ENCODE results near the gene NAXE.
"Not testable (repeated sequence)": the region's sequence is repeated elsewhere in the genome, so short reads cannot be mapped to it uniquely, and the experiment has no call there.

The NAXE gene

DNA sequence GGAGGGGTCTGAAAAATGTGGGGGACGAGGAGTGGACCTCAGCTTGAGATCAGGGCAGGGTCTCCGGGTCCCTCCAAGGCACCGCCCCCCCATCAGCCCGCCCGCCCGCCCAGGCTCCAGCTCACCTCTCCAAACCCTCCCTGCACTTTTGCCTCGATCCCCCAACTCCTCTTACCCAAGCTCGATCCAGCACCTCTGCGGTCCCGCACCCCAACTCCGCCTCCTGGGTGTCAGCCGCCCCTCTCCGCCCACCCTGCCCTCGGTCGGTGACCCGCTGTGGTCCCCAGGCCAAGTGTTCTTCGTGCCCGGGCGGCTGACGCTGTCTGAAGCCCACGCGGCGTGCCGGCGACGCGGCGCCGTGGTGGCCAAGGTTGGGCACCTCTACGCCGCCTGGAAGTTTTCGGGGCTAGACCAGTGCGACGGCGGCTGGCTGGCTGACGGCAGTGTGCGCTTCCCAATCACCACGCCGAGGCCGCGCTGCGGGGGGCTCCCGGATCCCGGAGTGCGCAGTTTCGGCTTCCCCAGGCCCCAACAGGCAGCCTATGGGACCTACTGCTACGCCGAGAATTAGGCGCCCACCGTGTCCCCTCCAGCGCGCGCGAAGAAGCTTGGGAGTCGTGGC lies 33.3 kb downstream of the NAXE start:
- DNase-seq = no peak

DNA sequence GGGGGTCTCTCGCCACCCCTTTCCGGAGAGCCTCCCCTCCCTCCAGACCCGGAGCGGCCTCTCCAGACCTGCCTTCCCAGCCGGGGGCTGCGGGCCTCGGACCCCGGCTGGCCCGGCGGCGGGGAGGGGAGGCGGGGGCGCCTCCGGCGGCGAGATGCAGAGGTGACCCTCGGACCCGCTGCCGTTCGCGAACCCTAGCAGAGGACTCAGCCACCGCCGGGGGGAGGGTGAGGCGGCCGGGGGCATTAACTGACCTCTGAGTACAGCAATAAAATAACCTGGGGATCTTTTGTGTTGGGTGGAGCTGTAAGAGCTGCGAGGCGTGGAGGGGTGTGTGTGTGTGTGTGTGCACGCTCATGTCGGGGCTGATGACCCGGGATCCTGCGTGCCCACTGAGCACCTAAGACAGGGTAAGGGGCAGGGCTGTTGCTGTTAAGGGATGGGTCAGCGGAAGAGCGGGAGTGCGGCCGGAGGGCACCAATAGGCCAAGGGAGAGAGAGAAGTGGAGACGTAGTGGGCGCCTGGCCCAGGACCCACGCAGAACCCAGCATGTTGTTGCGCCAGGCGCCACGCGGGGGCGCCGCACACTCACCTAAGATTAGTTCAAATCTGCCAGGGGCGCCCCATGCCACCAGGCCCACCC lies 34.0 kb downstream of the NAXE start:
- DNase-seq = peak; percentile 24 to 74

GRCh38 chr1:156626079-156626438 lies 34.5 kb downstream of the NAXE start:
- no peak for DNase-seq

DNA sequence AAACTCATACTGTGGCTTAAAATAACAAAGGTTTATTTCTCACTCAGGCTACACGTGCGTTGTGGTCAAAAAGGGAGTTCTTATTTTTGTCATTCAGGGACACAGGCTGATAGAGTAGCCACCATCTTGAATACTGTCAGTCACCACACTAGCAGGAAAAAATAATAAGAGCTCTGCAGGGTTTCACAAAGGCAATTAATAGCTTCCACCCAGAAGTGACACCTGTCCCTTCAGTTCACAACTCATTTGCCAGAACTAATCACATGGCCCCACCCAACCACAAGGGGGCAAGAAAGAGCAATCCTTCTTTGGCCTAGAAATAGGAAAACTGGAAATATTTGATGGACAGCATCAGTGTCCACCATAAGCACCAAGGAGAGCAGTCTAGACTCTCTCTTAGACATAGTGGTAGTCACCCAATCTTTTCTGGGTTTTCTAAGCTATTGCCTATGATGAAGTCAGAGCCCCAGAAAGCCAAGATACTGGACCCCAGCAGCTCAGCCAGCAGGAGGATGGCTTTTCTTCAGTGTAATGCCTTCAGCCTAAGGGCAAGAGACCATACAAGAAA lies 35.8 kb downstream of the NAXE start:
- peak; percentile 38 to 77 for DNase-seq

GRCh38 chr1:156629823-156630449 lies 38.4 kb downstream of the NAXE start:
- DNase-seq = no peak

DNA sequence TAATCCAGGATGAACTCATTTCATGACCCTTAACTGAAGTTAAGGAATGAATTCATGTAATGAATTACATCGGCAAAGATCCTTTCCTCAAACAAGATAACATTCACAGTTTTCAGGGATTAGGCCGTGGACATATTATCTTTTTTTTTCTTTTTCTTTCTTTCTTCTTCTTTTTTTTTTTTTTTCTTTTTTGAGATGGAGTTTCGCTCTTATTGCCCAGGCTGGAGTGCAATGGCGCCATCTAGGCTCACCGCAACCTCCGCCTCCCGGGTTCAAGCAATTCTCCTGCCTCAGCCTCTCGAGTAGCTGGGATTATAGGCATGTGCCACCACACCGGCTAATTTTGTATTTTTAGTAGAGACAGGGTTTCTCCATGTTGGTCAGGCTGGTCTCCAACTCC lies 39.6 kb downstream of the NAXE start:
- not testable (repeated sequence) for DNase-seq

- no peak for DNase-seq
Observed at GRCh38 chr1:156632355-156632754, 40.8 kb downstream of the NAXE start.

- DNase-seq = no peak
Observed at GRCh38 chr1:156638189-156638985, 46.8 kb downstream of the NAXE start.

GRCh38 chr1:156639601-156640101 lies 48.1 kb downstream of the NAXE start:
- no peak for DNase-seq

DNA sequence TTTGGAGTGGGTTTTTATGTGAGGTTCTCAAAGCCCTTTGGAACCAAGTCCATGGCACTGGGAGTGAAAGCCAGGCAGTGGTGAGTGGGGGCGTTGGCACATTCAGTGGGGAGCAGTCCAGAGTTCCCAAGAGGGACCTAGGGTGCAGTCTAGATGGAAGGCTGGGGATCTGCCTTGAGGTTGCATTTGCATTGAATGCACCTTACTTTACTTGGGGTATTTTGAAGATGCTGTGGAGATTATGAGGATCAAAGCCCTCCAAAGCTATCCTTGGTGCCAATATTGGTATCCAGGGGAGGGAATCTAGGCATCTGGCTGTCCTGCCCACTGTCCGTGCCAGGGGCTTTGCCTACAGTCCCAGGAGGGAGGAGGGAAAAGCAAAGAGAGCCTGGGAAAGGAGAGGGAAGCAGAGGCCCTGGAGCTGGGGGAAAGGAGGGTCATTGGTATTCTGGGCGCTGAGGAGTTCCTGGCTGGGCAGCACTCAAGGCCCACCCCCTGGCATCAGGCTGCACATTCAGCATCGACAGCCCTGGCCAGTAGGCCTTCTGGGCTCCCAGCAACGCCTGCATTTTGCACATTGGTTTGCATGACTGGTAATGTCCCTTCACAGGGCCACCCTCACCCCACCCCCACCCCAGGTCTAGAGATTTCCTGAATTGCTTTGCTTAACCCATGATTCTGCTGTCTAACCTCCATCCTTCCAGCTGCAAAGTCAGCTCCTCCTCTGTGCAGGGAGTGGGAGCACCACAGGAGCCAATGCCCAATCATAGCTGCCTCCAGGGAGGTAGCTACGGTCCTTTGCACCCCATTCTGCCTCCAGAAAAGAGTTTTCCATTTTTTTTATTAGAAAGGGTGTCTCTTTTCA lies 49.5 kb downstream of the NAXE start:
- DNase-seq = no peak

DNA sequence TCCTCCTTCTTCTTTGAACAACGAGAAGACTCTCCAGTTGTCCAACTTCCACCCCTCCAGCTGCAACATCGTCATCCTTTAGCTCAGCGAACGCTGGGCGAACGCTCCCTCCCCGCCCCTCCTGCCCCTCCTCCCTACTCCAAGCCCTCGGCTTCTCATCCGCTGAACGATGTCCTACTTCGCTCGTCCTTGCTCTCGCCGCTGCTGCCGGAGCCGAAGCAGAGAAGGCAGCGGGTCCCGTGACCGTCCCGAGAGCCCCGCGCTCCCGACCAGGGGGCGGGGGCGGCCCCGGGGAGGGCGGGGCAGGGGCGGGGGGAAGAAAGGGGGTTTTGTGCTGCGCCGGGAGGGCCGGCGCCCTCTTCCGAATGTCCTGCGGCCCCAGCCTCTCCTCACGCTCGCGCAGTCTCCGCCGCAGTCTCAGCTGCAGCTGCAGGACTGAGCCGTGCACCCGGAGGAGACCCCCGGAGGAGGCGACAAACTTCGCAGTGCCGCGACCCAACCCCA lies 50.2 kb downstream of the NAXE start, which contains the start of gene BCAN:
Gene BCAN, plus strand, starts transcription at position 357 of the 504 bp plus-strand sequence. CDS start 3,938 bp downstream, outside the sequence.
- DNase-seq = peak in 1 of 2 donors; percentile 30

DNA sequence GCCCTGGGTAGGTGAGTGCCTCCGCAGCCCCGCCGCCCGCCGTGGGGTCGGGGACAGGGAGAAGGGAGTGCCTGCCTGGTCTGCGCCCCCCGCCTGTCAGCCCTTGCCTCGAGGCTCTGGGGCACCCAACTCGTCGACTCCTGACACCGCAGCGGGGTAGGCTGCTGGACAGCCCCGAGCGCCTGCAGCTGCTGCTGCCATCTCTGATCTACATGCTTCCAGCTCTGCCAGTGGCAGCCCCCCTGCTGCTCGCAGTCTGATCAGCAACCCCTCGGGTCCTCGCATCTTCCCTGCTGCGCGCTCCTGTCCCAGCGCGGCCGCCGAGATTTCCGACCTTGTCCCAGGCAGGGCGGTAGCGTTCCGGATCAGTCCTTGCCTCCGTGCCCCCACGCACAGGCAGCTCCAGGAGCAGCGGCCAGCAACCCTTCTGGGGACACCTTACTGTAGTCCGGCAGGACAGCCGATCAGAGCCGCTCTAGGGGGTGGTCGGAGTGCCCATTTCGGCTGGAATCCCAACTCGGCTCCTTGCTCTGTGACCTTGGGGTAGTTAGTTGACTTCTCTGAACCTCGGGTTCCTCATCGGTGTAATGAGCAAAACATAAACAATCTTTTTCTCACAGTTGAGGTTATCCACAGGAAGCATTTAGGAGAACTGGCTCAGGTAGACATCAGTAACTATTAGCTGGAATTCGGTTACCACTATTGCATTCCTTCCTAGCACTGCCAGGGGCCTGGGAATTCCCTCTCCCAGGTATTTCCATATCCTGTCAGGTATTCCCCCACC lies 50.9 kb downstream of the NAXE start:
- DNase-seq = no peak

DNA sequence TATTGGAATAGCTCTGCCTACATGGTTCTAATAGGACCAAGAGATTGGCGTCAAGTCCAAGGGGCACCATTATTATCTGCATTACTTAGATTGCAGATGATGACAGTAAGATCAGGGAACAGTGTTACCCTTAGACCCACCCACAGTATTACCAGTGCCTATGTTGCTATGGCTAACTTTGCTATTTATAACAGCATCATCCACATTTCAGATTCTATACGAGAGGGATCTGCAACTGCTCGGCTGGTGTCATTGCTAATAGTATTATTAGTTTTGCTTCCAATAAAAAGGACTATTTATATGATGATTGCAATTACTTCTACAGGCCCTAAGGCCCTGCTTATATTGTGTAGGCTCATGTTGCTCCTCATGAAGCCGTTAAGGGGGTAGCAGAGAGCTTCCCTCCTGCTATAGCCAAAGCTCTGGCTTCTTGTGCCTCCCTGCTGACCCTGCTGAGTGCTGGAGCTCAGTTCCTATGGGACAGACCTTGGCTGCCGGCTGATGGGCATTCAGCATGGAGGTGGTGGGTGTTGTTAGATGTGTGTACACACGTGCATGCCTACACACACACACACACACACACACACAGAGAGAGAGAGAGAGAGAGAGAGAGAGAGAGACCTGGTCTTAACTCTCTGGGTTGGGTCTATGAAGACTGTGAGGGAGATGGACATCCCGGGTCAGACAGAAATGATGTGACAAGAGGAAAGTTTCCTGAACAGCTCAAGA lies 51.6 kb downstream of the NAXE start:
- no peak for DNase-seq

GRCh38 chr1:156643778-156644092 lies 52.2 kb downstream of the NAXE start:
- peak; percentile 31 to 32 for DNase-seq
